Mammary epithelial cell (primary cell): ENCODE results near the gene RFC1.

Experiments used
- EZH2 ChIP-seq: IDR thresholded peaks from 2 replicates; pipeline ENCODE4 v1.6.1; 2012; ENCODE audit warnings: low read length, inconsistent platforms, borderline replicate concordance
- TF ChIP-seq, protein P1 (sequence below), 2 donors: IDR thresholded peaks in 1 of 2; conservative IDR thresholded peaks in 1 of 2; 2 replicates each; pipeline ENCODE4 v1.5.1; 2011 to 2012; ENCODE audit warnings: inconsistent platforms in 2 of 2, low read length in 2 of 2, mild to moderate bottlenecking in 2 of 2, control low read depth in 1 of 2, low read depth in 1 of 2; ENCODE audit not compliant: insufficient read depth in 1 of 2; ENCODE audit errors: extremely low read depth in 1 of 2

DNA sequence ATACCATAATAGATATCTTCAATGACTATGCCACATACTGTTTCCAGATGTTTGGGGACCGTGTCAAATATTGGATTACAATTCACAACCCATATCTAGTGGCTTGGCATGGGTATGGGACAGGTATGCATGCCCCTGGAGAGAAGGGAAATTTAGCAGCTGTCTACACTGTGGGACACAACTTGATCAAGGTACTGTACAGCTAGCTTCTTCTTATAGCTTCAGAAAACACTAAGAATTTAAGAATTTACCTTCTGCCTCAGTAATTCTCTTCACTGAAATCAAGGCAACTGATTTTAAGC, 41.4 kb upstream of the RFC1 start:
- TF ChIP-seq, protein P1, sequence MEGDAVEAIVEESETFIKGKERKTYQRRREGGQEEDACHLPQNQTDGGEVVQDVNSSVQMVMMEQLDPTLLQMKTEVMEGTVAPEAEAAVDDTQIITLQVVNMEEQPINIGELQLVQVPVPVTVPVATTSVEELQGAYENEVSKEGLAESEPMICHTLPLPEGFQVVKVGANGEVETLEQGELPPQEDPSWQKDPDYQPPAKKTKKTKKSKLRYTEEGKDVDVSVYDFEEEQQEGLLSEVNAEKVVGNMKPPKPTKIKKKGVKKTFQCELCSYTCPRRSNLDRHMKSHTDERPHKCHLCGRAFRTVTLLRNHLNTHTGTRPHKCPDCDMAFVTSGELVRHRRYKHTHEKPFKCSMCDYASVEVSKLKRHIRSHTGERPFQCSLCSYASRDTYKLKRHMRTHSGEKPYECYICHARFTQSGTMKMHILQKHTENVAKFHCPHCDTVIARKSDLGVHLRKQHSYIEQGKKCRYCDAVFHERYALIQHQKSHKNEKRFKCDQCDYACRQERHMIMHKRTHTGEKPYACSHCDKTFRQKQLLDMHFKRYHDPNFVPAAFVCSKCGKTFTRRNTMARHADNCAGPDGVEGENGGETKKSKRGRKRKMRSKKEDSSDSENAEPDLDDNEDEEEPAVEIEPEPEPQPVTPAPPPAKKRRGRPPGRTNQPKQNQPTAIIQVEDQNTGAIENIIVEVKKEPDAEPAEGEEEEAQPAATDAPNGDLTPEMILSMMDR (conservative IDR thresholded peaks at IDR 0.05 in 1 of 2, IDR thresholded peaks at IDR 0.05 in 1 of 2; ENCODE audit: extremely low read depth in 1 of 2, insufficient read depth in 1 of 2, low read depth in 1 of 2, low read length in 2 of 2) = no peak
- TF ChIP-seq EZH2 = no peak
